Measurements from ENCODE around the gene NRCAM.

Gene NRCAM

GRCh38 chr7:108299251-108299973, 156.8 kb downstream of the NRCAM start:
- TF ChIP-seq, protein P1, sequence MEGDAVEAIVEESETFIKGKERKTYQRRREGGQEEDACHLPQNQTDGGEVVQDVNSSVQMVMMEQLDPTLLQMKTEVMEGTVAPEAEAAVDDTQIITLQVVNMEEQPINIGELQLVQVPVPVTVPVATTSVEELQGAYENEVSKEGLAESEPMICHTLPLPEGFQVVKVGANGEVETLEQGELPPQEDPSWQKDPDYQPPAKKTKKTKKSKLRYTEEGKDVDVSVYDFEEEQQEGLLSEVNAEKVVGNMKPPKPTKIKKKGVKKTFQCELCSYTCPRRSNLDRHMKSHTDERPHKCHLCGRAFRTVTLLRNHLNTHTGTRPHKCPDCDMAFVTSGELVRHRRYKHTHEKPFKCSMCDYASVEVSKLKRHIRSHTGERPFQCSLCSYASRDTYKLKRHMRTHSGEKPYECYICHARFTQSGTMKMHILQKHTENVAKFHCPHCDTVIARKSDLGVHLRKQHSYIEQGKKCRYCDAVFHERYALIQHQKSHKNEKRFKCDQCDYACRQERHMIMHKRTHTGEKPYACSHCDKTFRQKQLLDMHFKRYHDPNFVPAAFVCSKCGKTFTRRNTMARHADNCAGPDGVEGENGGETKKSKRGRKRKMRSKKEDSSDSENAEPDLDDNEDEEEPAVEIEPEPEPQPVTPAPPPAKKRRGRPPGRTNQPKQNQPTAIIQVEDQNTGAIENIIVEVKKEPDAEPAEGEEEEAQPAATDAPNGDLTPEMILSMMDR (IDR thresholded peaks at IDR 0.05; ENCODE audit: control extremely low read depth, extremely low read depth, low read depth, missing control alignments), result no peak
- DNase-seq (ENCODE audit: extremely low spot score), result no peak
- POLR2A ChIA-PET, result no interaction called here
- CTCF ChIA-PET, result interaction anchor here (1.2 kb wide), 1 partner anchor 14 kb away, joined by 3 read pairs; no protein-coding TSS in a partner anchor

- POLR2A ChIA-PET, result no interaction called here
- DNase-seq (ENCODE audit: extremely low spot score), result no peak
- TF ChIP-seq, protein P1 (IDR thresholded peaks at IDR 0.05; ENCODE audit: control extremely low read depth, extremely low read depth, low read depth, missing control alignments), result no peak
- CTCF ChIA-PET, result interaction anchor here (1.1 to 1.3 kb wide), 2 partner anchors 12 to 14 kb away, joined by 3 to 5 read pairs; no protein-coding TSS in a partner anchor
Observed at GRCh38 chr7:108296911-108297310, 159.3 kb downstream of the NRCAM start.

DNA sequence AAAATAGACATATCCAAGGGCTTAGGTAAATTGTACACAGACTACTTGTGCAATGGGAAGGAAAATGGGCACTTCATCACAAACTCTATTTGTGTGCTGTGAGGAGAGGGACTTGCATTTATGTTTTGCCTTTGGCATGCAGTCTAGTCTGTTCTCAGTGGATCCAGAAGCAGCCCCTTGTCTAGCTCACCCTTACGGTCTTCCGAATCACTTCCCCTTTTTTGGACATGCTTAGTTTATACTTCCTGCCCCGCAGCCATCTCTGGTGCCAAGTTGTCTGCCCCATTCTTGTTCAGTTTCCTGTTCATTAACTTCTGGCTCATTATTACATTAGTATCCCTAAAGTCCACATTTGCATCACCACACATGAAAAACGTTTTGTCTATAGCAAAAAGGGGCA, 161.6 kb downstream of the NRCAM start:
- ChIA-PET CTCF (interaction anchor here (1.5 to 3.4 kb wide), 3 partner anchors 10 to 158 kb away, joined by 5 to 24 read pairs (median 16); no protein-coding TSS in a partner anchor), POLR2A (no interaction called here)
- peak; percentile 23 for DNase-seq (ENCODE audit: extremely low spot score)
- TF ChIP-seq, protein P1 (IDR thresholded peaks at IDR 0.05; ENCODE audit: control extremely low read depth, extremely low read depth, low read depth, missing control alignments), result no peak

- DNase-seq (ENCODE audit: extremely low spot score), result no peak
- TF ChIP-seq, protein P1 (IDR thresholded peaks at IDR 0.05; ENCODE audit: control extremely low read depth, extremely low read depth, low read depth, missing control alignments), result no peak
- CTCF ChIA-PET, result interaction anchor here (0.7 to 3.4 kb wide), 7 partner anchors 8 to 67 kb away, joined by 3 to 24 read pairs (median 4); no protein-coding TSS in a partner anchor
- POLR2A ChIA-PET, result no interaction called here
Observed at GRCh38 chr7:108293149-108293612, 163.1 kb downstream of the NRCAM start.

DNA sequence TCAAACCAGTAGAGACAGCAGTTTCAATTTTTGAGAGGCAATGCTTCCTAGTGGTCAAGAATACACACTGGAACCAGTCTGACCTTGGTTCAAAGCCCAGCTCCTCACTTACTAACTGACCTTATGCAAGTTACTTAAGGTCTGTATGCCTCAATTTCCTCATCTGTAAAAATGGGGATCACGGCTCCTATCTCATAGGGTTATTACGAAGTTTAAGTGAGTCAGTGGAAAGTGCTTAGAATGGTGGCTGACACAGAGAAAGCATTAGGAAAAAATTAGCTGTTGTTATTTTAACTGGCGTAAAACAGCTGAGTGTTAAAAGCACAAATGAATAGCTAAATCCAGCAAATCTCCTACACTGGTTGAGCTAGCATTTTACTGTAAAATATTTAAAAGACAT, 163.7 kb downstream of the NRCAM start:
- CTCF ChIA-PET, result interaction anchor here (0.7 to 3.4 kb wide), 7 partner anchors 8 to 66 kb away, joined by 3 to 24 read pairs (median 4); no protein-coding TSS in a partner anchor
- TF ChIP-seq, protein P1 (IDR thresholded peaks at IDR 0.05; ENCODE audit: control extremely low read depth, extremely low read depth, low read depth, missing control alignments), result no peak
- DNase-seq (ENCODE audit: extremely low spot score), result no peak
- POLR2A ChIA-PET, result no interaction called here

DNA sequence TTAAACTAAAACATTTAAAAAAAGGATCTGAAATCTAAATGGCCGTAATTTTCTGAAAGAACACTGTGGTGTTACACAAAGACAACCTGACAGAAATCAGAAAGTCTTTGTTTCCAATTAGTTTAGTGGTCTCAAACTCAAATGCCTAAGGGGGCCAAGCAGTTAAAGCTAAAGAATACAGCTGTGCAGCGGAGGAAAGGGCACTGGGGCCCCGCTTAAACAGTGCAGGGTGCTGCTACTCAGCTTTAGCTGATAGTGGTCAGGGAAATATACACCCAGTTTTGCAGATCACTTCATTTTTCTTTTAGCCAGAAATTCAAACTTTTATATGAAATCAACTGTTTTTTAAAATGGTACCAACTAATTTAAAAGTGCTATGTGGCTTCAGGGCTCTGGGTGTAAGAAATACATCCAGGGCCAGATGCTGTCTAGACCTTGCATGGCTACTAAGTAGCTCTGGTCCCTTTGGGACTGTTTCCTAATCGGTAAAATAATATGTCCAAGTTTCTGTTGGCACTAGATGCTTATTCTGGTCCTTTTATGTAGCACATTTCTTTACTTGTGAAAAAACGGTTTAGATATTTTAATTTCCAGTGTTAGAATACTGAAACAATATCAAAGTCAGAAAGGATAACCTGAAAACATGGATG, 164.3 kb downstream of the NRCAM start:
- ChIA-PET CTCF (interaction anchor here (1.0 to 3.4 kb wide), 6 partner anchors 7 to 65 kb away, joined by 3 to 24 read pairs (median 4); no protein-coding TSS in a partner anchor), POLR2A (no interaction called here)
- DNase-seq (ENCODE audit: extremely low spot score), result no peak
- TF ChIP-seq, protein P1 (IDR thresholded peaks at IDR 0.05; ENCODE audit: control extremely low read depth, extremely low read depth, low read depth, missing control alignments), result no peak

All from GM10248 (cell line).